ENCODE results near the gene RAB1B. TPM values are rescaled to one million over a fixed set of nuclear protein-coding genes. Genes with fewer than 3 reads are reported as not detected.
"Not testable (repeated sequence)": the region's sequence is repeated elsewhere in the genome, so short reads cannot be mapped to it uniquely, and the experiment has no call there.

RAB1B gene
- total RNA-seq, 1 donor from 2014 or later = 150 TPM

DNA sequence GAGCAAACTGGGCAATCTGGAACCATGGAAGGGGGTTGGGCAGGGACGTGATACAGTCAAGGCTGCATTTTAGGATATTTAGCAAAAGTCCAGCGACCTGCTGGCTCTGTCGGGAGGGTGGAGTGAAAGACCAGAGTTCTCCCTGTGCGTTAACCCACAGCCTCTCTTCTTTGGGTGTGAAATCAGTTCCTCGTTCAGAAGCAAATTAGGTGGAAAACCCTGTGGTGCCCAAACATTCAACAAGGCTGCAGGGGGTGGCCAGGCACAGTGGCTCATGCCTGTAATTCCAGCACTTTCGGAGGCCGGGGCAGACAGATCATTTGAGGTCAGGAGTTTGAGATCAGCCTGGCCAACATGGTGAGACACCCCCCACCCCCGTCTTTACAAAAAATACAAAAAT lies 29.2 kb downstream of the RAB1B start:
- no peaks in the 10 kb centered on the region for H3K9me3 Mint-ChIP-seq (ENCODE audit: unreplicated experiment)
- DNase-seq (ENCODE audit: extremely low spot score, unreplicated experiment) = no peak
- peaks cover 13% of the 10 kb centered on the region for H3K27me3 Mint-ChIP-seq (ENCODE audit: unreplicated experiment)
- peaks cover 2% of the 10 kb centered on the region for H3K4me1 Mint-ChIP-seq (ENCODE audit: unreplicated experiment)
- H3K4me3 Mint-ChIP-seq (ENCODE audit: unreplicated experiment) = no peak overlapping the region
- H3K36me3 Mint-ChIP-seq (ENCODE audit: unreplicated experiment) = no peaks in the 10 kb centered on the region
- H3K27ac Mint-ChIP-seq (ENCODE audit: unreplicated experiment) = no peak overlapping the region
- TF ChIP-seq, protein P1, sequence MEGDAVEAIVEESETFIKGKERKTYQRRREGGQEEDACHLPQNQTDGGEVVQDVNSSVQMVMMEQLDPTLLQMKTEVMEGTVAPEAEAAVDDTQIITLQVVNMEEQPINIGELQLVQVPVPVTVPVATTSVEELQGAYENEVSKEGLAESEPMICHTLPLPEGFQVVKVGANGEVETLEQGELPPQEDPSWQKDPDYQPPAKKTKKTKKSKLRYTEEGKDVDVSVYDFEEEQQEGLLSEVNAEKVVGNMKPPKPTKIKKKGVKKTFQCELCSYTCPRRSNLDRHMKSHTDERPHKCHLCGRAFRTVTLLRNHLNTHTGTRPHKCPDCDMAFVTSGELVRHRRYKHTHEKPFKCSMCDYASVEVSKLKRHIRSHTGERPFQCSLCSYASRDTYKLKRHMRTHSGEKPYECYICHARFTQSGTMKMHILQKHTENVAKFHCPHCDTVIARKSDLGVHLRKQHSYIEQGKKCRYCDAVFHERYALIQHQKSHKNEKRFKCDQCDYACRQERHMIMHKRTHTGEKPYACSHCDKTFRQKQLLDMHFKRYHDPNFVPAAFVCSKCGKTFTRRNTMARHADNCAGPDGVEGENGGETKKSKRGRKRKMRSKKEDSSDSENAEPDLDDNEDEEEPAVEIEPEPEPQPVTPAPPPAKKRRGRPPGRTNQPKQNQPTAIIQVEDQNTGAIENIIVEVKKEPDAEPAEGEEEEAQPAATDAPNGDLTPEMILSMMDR (IDR thresholded peaks at IDR 0.05) = no peak

DNA sequence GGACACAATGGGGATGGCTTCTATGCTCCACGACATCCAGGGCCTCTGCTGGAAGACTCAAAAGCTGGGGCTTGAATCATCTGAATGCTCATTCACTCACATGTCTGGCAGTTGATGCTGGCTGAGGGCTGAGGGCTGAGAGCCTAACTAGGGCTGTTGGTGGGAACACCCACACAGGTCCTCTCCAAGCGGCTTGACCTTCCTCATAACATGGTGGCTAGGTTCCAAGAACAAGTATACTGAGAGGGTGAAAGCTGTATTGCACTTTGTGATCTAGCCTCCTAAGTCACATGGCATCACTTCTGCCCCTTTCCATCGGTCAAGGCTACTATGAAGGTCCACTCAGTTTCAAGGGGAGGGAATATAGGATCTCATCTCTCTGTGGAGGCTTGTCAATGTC lies 30.7 kb downstream of the RAB1B start:
- no peak overlapping the region for H3K4me3 Mint-ChIP-seq (ENCODE audit: unreplicated experiment)
- no peak overlapping the region for H3K27ac Mint-ChIP-seq (ENCODE audit: unreplicated experiment)
- peaks cover 4% of the 10 kb centered on the region for H3K27me3 Mint-ChIP-seq (ENCODE audit: unreplicated experiment)
- H3K9me3 Mint-ChIP-seq (ENCODE audit: unreplicated experiment) = no peaks in the 10 kb centered on the region
- no peaks in the 10 kb centered on the region for H3K4me1 Mint-ChIP-seq (ENCODE audit: unreplicated experiment)
- TF ChIP-seq, protein P1 (IDR thresholded peaks at IDR 0.05) = no peak
- no peak for DNase-seq (ENCODE audit: extremely low spot score, unreplicated experiment)
- H3K36me3 Mint-ChIP-seq (ENCODE audit: unreplicated experiment) = no peaks in the 10 kb centered on the region

DNA sequence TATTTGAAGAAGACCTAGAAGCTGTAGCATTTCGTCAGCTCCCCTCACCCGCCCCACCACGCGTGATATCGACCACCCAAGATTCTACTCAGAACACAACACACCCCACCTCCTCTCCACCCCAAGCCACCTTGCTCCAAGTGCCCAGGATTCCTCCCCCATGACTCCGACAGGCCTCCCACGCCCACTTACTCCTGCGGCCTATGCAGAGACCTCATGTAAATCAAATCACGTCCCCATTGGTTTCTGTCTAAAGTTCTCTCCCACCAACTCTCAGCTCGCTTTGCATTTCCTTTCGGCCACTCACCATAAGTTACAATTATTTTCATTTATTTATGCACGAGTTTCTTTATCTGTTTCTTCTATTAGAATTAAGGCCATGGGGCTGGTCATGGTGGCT lies 34.2 kb downstream of the RAB1B start:
- Mint-ChIP-seq H3K36me3 (ENCODE audit: unreplicated experiment) (no peaks in the 10 kb centered on the region), H3K27me3 (ENCODE audit: unreplicated experiment) (peaks cover 2% of the 10 kb centered on the region), H3K4me1 (ENCODE audit: unreplicated experiment) (no peaks in the 10 kb centered on the region), H3K4me3 (ENCODE audit: unreplicated experiment) (no peak overlapping the region), H3K27ac (ENCODE audit: unreplicated experiment) (no peak overlapping the region), H3K9me3 (ENCODE audit: unreplicated experiment) (no peaks in the 10 kb centered on the region)
- TF ChIP-seq, protein P1 (IDR thresholded peaks at IDR 0.05) = no peak
- no peak for DNase-seq (ENCODE audit: extremely low spot score, unreplicated experiment)

DNA sequence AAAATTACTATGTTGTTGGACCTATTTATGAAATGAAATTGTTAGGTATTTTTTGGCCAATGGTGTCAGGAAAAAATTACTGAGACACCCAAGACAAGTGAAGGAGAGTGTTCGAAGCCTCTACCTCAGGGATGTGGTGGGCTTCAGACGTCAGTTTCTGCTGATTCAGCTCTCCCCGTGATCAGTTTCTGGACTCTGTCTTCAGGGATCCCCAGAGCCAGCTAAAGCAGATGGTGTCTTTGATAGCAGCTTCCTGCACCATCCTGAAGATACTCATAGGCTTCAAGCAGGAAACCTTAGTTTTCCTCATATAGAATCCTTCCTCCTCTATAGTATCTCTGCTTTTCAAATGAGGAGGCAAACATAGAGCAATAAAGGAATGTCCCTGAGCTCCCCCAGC lies 41.0 kb downstream of the RAB1B start:
- Mint-ChIP-seq H3K4me3 (ENCODE audit: unreplicated experiment) (no peak overlapping the region), H3K4me1 (ENCODE audit: unreplicated experiment) (peaks cover 14% of the 10 kb centered on the region), H3K27ac (ENCODE audit: unreplicated experiment) (no peak overlapping the region), H3K27me3 (ENCODE audit: unreplicated experiment) (peaks cover 6% of the 10 kb centered on the region), H3K36me3 (ENCODE audit: unreplicated experiment) (no peaks in the 10 kb centered on the region), H3K9me3 (ENCODE audit: unreplicated experiment) (no peaks in the 10 kb centered on the region)
- no peak for DNase-seq (ENCODE audit: extremely low spot score, unreplicated experiment)
- TF ChIP-seq, protein P1 (IDR thresholded peaks at IDR 0.05) = no peak

DNA sequence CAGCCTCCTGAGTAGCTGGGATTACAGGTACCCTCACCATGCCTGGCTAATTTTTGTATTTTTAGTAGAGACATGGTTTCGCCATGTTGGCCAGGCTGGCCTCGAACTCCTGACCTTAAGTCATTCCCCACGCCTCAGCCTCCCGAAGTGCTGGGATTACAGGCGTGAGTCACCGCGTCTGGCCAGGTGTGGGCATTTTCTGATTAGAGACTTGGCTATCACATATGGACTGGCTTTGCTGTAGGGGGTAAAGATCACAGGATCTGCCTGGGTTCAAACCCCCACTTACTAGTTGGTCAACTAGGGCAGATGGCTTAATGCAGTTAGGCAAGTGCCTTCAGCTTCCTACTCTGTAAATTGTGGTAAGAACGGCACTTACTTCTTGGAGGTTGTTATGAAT lies 41.9 kb downstream of the RAB1B start:
- TF ChIP-seq, protein P1 (IDR thresholded peaks at IDR 0.05) = no peak
- no peak overlapping the region for H3K4me3 Mint-ChIP-seq (ENCODE audit: unreplicated experiment)
- H3K27me3 Mint-ChIP-seq (ENCODE audit: unreplicated experiment) = peaks cover 6% of the 10 kb centered on the region
- no peak overlapping the region for H3K27ac Mint-ChIP-seq (ENCODE audit: unreplicated experiment)
- no peak for DNase-seq (ENCODE audit: extremely low spot score, unreplicated experiment)
- H3K4me1 Mint-ChIP-seq (ENCODE audit: unreplicated experiment) = peaks cover 22% of the 10 kb centered on the region
- no peaks in the 10 kb centered on the region for H3K36me3 Mint-ChIP-seq (ENCODE audit: unreplicated experiment)
- H3K9me3 Mint-ChIP-seq (ENCODE audit: unreplicated experiment) = no peaks in the 10 kb centered on the region

DNA sequence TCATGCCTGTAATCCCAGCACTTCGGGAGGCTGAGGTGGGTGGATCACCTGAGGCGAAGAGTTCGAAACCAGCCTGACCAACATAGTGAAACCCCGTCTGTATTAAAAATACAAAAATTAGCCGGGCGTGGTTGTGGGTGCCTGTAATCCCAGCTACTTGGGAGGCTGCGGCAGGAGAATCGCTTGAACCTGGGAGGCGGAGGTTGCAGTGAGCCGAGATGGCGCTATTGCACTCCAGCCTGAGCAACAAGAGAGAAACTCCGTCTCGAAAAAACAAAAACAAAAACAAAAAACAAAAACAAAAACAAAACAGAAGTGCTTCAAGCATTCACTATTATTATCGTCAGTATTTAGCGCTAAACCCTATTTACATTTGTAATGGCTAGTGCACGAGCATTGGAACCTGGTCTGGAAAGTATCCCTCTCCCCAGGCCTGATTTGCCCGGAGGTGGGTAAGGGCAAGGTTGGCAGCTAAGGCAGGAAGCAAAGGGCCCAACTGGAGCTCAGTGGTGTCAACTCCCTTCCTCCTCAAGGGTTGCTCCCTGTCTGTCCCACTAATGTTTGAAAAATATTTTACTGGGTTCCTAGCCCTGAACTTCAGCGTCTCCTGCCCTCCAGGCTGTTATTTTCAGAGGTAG lies 42.5 kb downstream of the RAB1B start:
- not testable (repeated sequence) for H3K4me3 Mint-ChIP-seq (ENCODE audit: unreplicated experiment); H3K36me3 Mint-ChIP-seq (ENCODE audit: unreplicated experiment); H3K27ac Mint-ChIP-seq (ENCODE audit: unreplicated experiment); H3K27me3 Mint-ChIP-seq (ENCODE audit: unreplicated experiment); H3K9me3 Mint-ChIP-seq (ENCODE audit: unreplicated experiment); DNase-seq (ENCODE audit: extremely low spot score, unreplicated experiment)
- peaks cover 28% of the 10 kb centered on the region for H3K4me1 Mint-ChIP-seq (ENCODE audit: unreplicated experiment)

All from osteocyte (in vitro differentiated cells).